BE2C (cell line): ENCODE data around the gene MTMR6.

Source experiments
- DNase-seq: peaks from one replicate; pipeline ENCODE4 v3.0.0-alpha.2; 2020
- H3K27me3 ChIP-seq: fragments of 250-450 bp; sonication (Bioruptor Pico); 2 replicates; pipeline ENCODE4 v1.5.1; 2020; ENCODE audit warnings: mild to moderate bottlenecking
- H3K36me3 ChIP-seq: fragments of 250-450 bp; sonication (Bioruptor Pico); 2 replicates; pipeline ENCODE4 v1.5.1; 2020; ENCODE audit warnings: mild to moderate bottlenecking
- H3K4me1 ChIP-seq: fragments of 250-450 bp; sonication (Bioruptor Pico); 2 replicates; pipeline ENCODE4 v1.5.1; 2020
- H3K4me3 ChIP-seq: 2 replicates; pipeline ENCODE4 v1.5.1; 2011; ENCODE audit warnings: low read depth, low read length
- H3K9me3 ChIP-seq: fragments of 250-450 bp; sonication (Bioruptor Pico); 2 replicates; pipeline ENCODE4 v1.5.1; 2020
- CTCF ChIP-seq: IDR thresholded peaks from 2 replicates; pipeline ENCODE4 v1.5.1; 2012; ENCODE audit warnings: mild to moderate bottlenecking, low read depth, low read length

MTMR6 gene

DNA sequence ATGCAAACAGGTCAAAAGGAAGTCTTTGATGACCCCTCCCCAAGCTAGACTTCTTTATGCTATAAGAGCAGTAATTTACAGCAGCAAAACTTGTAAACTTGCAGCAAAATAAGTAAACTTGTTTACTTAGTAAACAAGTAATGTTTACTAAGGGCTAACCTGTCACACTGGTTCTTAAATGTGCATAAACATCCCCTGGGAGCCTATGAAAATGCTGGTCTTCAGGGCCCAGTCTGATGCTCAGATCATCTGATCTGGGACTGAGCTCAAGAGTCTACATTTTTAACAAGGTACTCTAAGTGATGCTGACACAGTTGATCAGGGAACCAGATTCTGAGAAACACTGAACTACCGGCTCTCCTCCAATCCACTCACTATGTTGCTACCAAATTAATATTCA is 53.4 kb downstream of the MTMR6 start:
- TF ChIP-seq CTCF, result no peak
- peaks cover 9% of the 10 kb centered on the region for H3K27me3 ChIP-seq
- H3K9me3 ChIP-seq, result no peaks in the 10 kb centered on the region
- no peak overlapping the region for H3K4me3 ChIP-seq
- no peaks in the 10 kb centered on the region for H3K4me1 ChIP-seq
- DNase-seq, result no peak
- no peaks in the 10 kb centered on the region for H3K36me3 ChIP-seq

- no peaks in the 10 kb centered on the region for H3K4me1 ChIP-seq
- H3K36me3 ChIP-seq, result no peaks in the 10 kb centered on the region
- H3K9me3 ChIP-seq, result no peaks in the 10 kb centered on the region
- DNase-seq, result no peak
- peaks cover 15% of the 10 kb centered on the region for H3K27me3 ChIP-seq
- no peak overlapping the region for H3K4me3 ChIP-seq
- TF ChIP-seq CTCF, result peak; percentile 62
These were observed 54.3 kb downstream of the MTMR6 start for GRCh38 chr13:25232937-25233515.

DNA sequence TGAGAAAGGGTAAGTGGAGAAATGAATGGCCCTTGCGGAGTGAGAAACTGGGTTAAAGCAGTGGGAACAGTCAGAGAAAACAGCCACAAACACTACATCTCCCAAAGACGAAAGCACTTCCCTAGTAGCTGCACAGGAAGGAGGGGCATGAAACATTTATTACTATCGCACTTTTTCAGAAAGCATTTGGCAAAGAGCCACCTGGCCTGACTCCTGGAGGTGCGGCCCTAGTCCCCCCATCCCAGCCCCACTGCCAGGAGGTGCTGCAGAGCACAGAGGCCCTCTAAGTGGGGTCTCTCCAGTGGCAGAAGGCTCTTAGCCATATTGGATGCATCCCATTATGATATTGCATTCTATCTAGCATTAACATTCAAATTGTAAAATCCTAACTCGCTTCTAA is 55.8 kb downstream of the MTMR6 start:
- Histone ChIP-seq H3K36me3 (no peaks in the 10 kb centered on the region), H3K4me3 (no peak overlapping the region), H3K9me3 (no peaks in the 10 kb centered on the region), H3K4me1 (no peaks in the 10 kb centered on the region), H3K27me3 (peaks cover 15% of the 10 kb centered on the region)
- no peak for DNase-seq
- no peak for TF ChIP-seq CTCF

DNA sequence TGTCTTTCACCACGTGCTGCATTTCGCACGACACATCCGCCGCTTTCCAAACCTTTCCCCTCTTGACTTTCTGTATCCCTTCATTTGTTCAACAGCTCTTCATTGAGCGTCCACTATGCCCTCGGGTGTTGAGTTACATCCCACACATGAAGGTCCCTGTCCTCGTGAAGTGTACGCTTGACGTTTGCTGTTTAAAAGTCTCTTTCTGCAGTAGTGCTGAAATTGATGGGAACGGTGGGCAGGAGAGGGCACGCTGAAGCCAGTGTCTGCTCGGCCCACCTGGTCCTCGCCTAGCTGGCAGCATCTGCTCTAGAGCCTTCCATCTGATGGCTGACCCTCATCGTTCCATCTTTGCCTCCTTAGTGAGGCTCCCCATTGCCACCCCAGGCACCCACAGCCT is 59.6 kb downstream of the MTMR6 start:
- no peak for DNase-seq
- Histone ChIP-seq H3K27me3 (peaks cover 39% of the 10 kb centered on the region), H3K4me1 (no peaks in the 10 kb centered on the region), H3K36me3 (no peaks in the 10 kb centered on the region), H3K9me3 (no peaks in the 10 kb centered on the region), H3K4me3 (no peak overlapping the region)
- TF ChIP-seq CTCF, result no peak

- Histone ChIP-seq H3K9me3 (no peaks in the 10 kb centered on the region), H3K4me1 (no peaks in the 10 kb centered on the region), H3K36me3 (no peaks in the 10 kb centered on the region), H3K4me3 (no peak overlapping the region), H3K27me3 (peaks cover 43% of the 10 kb centered on the region)
- no peak for DNase-seq
- TF ChIP-seq CTCF, result no peak
These were observed 61.3 kb downstream of the MTMR6 start for GRCh38 chr13:25225970-25226369.

- no peak for TF ChIP-seq CTCF
- H3K27me3 ChIP-seq, result peaks cover 37% of the 10 kb centered on the region
- no peak for DNase-seq
- H3K4me3 ChIP-seq, result no peak overlapping the region
- no peaks in the 10 kb centered on the region for H3K4me1 ChIP-seq
- no peaks in the 10 kb centered on the region for H3K9me3 ChIP-seq
- H3K36me3 ChIP-seq, result no peaks in the 10 kb centered on the region
These were observed 63.1 kb downstream of the MTMR6 start for GRCh38 chr13:25224151-25224550.
